ENCODE results near the gene ARMC9.
"Not testable (repeated sequence)": the region's sequence is repeated elsewhere in the genome, so short reads cannot be mapped to it uniquely, and the experiment has no call there.

The ARMC9 gene

GRCh38 chr2:231287696-231288095 is 89.3 kb downstream of the ARMC9 start:
- DNase-seq (ENCODE audit: low read depth in 3 of 3), result no peak

GRCh38 chr2:231288590-231288989 is 90.2 kb downstream of the ARMC9 start:
- DNase-seq (ENCODE audit: low read depth in 3 of 3), result no peak

- no peak for DNase-seq (ENCODE audit: low read depth in 3 of 3)
These were observed 92.0 kb downstream of the ARMC9 start for GRCh38 chr2:231290321-231291015.

GRCh38 chr2:231292472-231293134 is 94.2 kb downstream of the ARMC9 start:
- no peak for DNase-seq (ENCODE audit: low read depth in 3 of 3)

GRCh38 chr2:231293163-231293562 is 94.7 kb downstream of the ARMC9 start:
- no peak for DNase-seq (ENCODE audit: low read depth in 3 of 3)

GRCh38 chr2:231294116-231294515 is 95.7 kb downstream of the ARMC9 start:
- DNase-seq (ENCODE audit: low read depth in 3 of 3), result no peak

GRCh38 chr2:231294571-231295362 is 96.3 kb downstream of the ARMC9 start:
- DNase-seq (ENCODE audit: low read depth in 3 of 3), result no peak

GRCh38 chr2:231295363-231295655 is 96.9 kb downstream of the ARMC9 start:
- no peak for DNase-seq (ENCODE audit: low read depth in 3 of 3)

GRCh38 chr2:231296401-231296974 is 98.1 kb downstream of the ARMC9 start:
- DNase-seq (ENCODE audit: low read depth in 3 of 3), result no peak

GRCh38 chr2:231297108-231297908 is 98.9 kb downstream of the ARMC9 start:
- no peak for DNase-seq (ENCODE audit: low read depth in 3 of 3)

GRCh38 chr2:231298091-231298490 is 99.7 kb downstream of the ARMC9 start:
- DNase-seq (ENCODE audit: low read depth in 3 of 3), result no peak

GRCh38 chr2:231299267-231299666 is 100.8 kb downstream of the ARMC9 start:
- no peak for DNase-seq (ENCODE audit: low read depth in 3 of 3)

- no peak for DNase-seq (ENCODE audit: low read depth in 3 of 3)
These were observed 101.7 kb downstream of the ARMC9 start for GRCh38 chr2:231300020-231300721.

GRCh38 chr2:231300722-231301076 is 102.3 kb downstream of the ARMC9 start:
- no peak for DNase-seq (ENCODE audit: low read depth in 3 of 3)

GRCh38 chr2:231304259-231304658 is 105.8 kb downstream of the ARMC9 start:
- not testable (repeated sequence) for DNase-seq (ENCODE audit: low read depth in 3 of 3)

- DNase-seq (ENCODE audit: low read depth in 3 of 3), result no peak
These were observed 106.8 kb downstream of the ARMC9 start for GRCh38 chr2:231305221-231305620.

GRCh38 chr2:231306791-231307393 is 108.5 kb downstream of the ARMC9 start:
- no peak for DNase-seq (ENCODE audit: low read depth in 3 of 3)

- no peak for DNase-seq (ENCODE audit: low read depth in 3 of 3)
These were observed 109.8 kb downstream of the ARMC9 start for GRCh38 chr2:231308219-231308618.

- no peak for DNase-seq (ENCODE audit: low read depth in 3 of 3)
These were observed 110.4 kb downstream of the ARMC9 start for GRCh38 chr2:231308631-231309428.

GRCh38 chr2:231312066-231312465 is 113.6 kb downstream of the ARMC9 start:
- no peak for DNase-seq (ENCODE audit: low read depth in 3 of 3)

Data from stimulated activated CD4-positive, alpha-beta T cell treated with anti-CD3 and anti-CD28 coated beads, TNF-alpha, amount 100 ng/mL, for 4 hours (primary cell).